ENCODE data around the gene MDGA2.

- TF ChIP-seq MAX (IDR thresholded peaks at IDR 0.05) (no peak), CEBPB (IDR thresholded peaks at IDR 0.05) (no peak), FOXM1 (IDR thresholded peaks at IDR 0.05; ENCODE audit: borderline replicate concordance, low read depth) (no peak), REST (IDR thresholded peaks at IDR 0.05; ENCODE audit: low read depth) (no peak)
Measured at GRCh38 chr14:47270715-47271114, 404.7 kb downstream of the MDGA2 start.
